ENCODE results near the gene OLFML2A. TPM values are rescaled to one million over a fixed set of nuclear protein-coding genes. Genes with fewer than 3 reads are reported as not detected.

OLFML2A gene
- total RNA-seq, 1 donor from 2014 or later = 469 TPM

- H3K4me3 Mint-ChIP-seq (ENCODE audit: unreplicated experiment) = no peak overlapping the region
- no peaks in the 10 kb centered on the region for H3K36me3 Mint-ChIP-seq (ENCODE audit: low read depth)
- peaks cover 23% of the 10 kb centered on the region for H3K4me1 Mint-ChIP-seq (ENCODE audit: low read depth)
- DNase-seq (ENCODE audit: low spot score) = no peak
- no peaks in the 10 kb centered on the region for H3K9me3 Mint-ChIP-seq (ENCODE audit: low read depth)
- H3K27ac Mint-ChIP-seq (ENCODE audit: unreplicated experiment) = peak overlapping the region; percentile 29
- TF ChIP-seq, protein P1, sequence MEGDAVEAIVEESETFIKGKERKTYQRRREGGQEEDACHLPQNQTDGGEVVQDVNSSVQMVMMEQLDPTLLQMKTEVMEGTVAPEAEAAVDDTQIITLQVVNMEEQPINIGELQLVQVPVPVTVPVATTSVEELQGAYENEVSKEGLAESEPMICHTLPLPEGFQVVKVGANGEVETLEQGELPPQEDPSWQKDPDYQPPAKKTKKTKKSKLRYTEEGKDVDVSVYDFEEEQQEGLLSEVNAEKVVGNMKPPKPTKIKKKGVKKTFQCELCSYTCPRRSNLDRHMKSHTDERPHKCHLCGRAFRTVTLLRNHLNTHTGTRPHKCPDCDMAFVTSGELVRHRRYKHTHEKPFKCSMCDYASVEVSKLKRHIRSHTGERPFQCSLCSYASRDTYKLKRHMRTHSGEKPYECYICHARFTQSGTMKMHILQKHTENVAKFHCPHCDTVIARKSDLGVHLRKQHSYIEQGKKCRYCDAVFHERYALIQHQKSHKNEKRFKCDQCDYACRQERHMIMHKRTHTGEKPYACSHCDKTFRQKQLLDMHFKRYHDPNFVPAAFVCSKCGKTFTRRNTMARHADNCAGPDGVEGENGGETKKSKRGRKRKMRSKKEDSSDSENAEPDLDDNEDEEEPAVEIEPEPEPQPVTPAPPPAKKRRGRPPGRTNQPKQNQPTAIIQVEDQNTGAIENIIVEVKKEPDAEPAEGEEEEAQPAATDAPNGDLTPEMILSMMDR (IDR thresholded peaks at IDR 0.05) = no peak
- no peaks in the 10 kb centered on the region for H3K27me3 Mint-ChIP-seq (ENCODE audit: low read depth)
These were observed 41.7 kb downstream of the OLFML2A start for GRCh38 chr9:124818431-124819281.

- peaks cover 2% of the 10 kb centered on the region for H3K9me3 Mint-ChIP-seq (ENCODE audit: low read depth)
- no peak overlapping the region for H3K4me3 Mint-ChIP-seq (ENCODE audit: unreplicated experiment)
- H3K27ac Mint-ChIP-seq (ENCODE audit: unreplicated experiment) = no peak overlapping the region
- TF ChIP-seq, protein P1 (IDR thresholded peaks at IDR 0.05) = no peak
- H3K36me3 Mint-ChIP-seq (ENCODE audit: low read depth) = no peaks in the 10 kb centered on the region
- H3K4me1 Mint-ChIP-seq (ENCODE audit: low read depth) = peaks cover 15% of the 10 kb centered on the region
- no peaks in the 10 kb centered on the region for H3K27me3 Mint-ChIP-seq (ENCODE audit: low read depth)
- no peak for DNase-seq (ENCODE audit: low spot score)
These were observed 44.0 kb downstream of the OLFML2A start for GRCh38 chr9:124820698-124821623.

GRCh38 chr9:124828489-124829333 lies 51.8 kb downstream of the OLFML2A start:
- TF ChIP-seq, protein P1 (IDR thresholded peaks at IDR 0.05) = no peak
- Mint-ChIP-seq H3K9me3 (ENCODE audit: low read depth) (peaks cover 6% of the 10 kb centered on the region), H3K4me1 (ENCODE audit: low read depth) (peaks cover 18% of the 10 kb centered on the region), H3K27ac (ENCODE audit: unreplicated experiment) (no peak overlapping the region), H3K4me3 (ENCODE audit: unreplicated experiment) (no peak overlapping the region), H3K27me3 (ENCODE audit: low read depth) (no peaks in the 10 kb centered on the region), H3K36me3 (ENCODE audit: low read depth) (peaks cover 2% of the 10 kb centered on the region)
- DNase-seq (ENCODE audit: low spot score) = no peak

DNA sequence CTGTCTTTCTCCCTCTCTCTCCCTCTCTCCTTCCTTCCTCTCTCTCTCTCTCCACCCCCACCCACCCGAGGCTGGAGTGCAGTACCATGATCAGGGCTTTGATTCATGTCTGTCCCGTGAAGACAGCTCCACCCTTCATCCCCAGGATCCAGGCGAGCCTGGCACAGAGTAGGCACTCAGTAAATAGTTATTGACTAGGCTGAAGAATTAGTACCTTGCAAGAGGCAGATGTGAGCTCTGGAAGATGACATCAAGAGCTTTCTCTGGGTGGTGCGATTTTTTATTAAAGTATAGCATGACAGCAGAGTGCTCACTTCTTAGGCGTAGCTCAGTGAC lies 52.4 kb downstream of the OLFML2A start:
- Mint-ChIP-seq H3K4me1 (ENCODE audit: low read depth) (peaks cover 21% of the 10 kb centered on the region), H3K9me3 (ENCODE audit: low read depth) (peaks cover 6% of the 10 kb centered on the region), H3K36me3 (ENCODE audit: low read depth) (peaks cover 2% of the 10 kb centered on the region), H3K27me3 (ENCODE audit: low read depth) (no peaks in the 10 kb centered on the region), H3K27ac (ENCODE audit: unreplicated experiment) (no peak overlapping the region), H3K4me3 (ENCODE audit: unreplicated experiment) (no peak overlapping the region)
- DNase-seq (ENCODE audit: low spot score) = no peak
- TF ChIP-seq, protein P1 (IDR thresholded peaks at IDR 0.05) = no peak

Data from chondrocyte (in vitro differentiated cells).